Astrocyte (in vitro differentiated cells and primary cell): ENCODE results near the gene HMGCL. TPM values are rescaled to one million over a fixed set of nuclear protein-coding genes. Genes with fewer than 3 reads are reported as not detected.

Source experiments
- DNase-seq: peaks from one replicate; pipeline ENCODE4 v3.0.0-alpha.2; 2010; ENCODE audit warnings: low read depth
- FAIRE-seq: peaks from 2 replicates; lab custom pipeline; 2011; peaks lifted over from hg19 to GRCh38; lab: Jason Lieb, UNC
- H2AFZ ChIP-seq: 2 replicates; pipeline ENCODE4 v1.6.0; 2012; ENCODE audit warnings: low read depth, low read length, inconsistent platforms
- H3K27ac ChIP-seq: 2 replicates; pipeline ENCODE4 v1.5.1; 2011; ENCODE audit warnings: low read depth, low read length, inconsistent platforms
- H3K27me3 ChIP-seq: 2 replicates; pipeline ENCODE4 v1.6.0; 2011; ENCODE audit warnings: low read length, inconsistent platforms; ENCODE audit not compliant: insufficient read depth
- H3K36me3 ChIP-seq: 2 replicates; pipeline ENCODE4 v1.5.1; 2011; ENCODE audit warnings: low read length, inconsistent platforms; ENCODE audit not compliant: insufficient read depth
- H3K4me1 ChIP-seq: 2 replicates; pipeline ENCODE4 v1.5.1; 2011; ENCODE audit warnings: low read length, inconsistent platforms; ENCODE audit not compliant: insufficient read depth
- H3K4me2 ChIP-seq: 2 replicates; pipeline ENCODE4 v1.6.0; 2012; ENCODE audit warnings: low read length, inconsistent platforms
- H3K4me3 ChIP-seq: 2 replicates; pipeline ENCODE4 v1.5.1; 2011; ENCODE audit warnings: low read depth, mild to moderate bottlenecking, low read length, inconsistent platforms; ENCODE audit not compliant: insufficient read depth
- H3K79me2 ChIP-seq: 2 replicates; pipeline ENCODE4 v1.6.0; 2012; ENCODE audit warnings: mild to moderate bottlenecking, low read length, inconsistent platforms; ENCODE audit not compliant: insufficient read depth
- H3K9ac ChIP-seq: 2 replicates; pipeline ENCODE4 v1.6.0; 2012; ENCODE audit warnings: mild to moderate bottlenecking, low read length, inconsistent platforms
- H3K9me3 ChIP-seq: 2 replicates; pipeline ENCODE4 v1.5.1; 2012; ENCODE audit warnings: low read depth, mild to moderate bottlenecking, low read length, inconsistent platforms; ENCODE audit not compliant: insufficient read depth
- H4K20me1 ChIP-seq: 2 replicates; pipeline ENCODE4 v1.6.0; 2012; ENCODE audit warnings: low read length, inconsistent platforms; ENCODE audit not compliant: insufficient read depth
- H3K27ac Mint-ChIP-seq: one replicate; pipeline ENCODE4 v1.8.0; 2021; ENCODE audit warnings: mild to moderate bottlenecking, mixed read lengths; ENCODE audit not compliant: unreplicated experiment
- H3K27me3 Mint-ChIP-seq: one replicate; pipeline ENCODE4 v1.8.0; 2021; ENCODE audit warnings: low read depth, mixed read lengths; ENCODE audit not compliant: unreplicated experiment
- H3K36me3 Mint-ChIP-seq: one replicate; pipeline ENCODE4 v1.8.0; 2021; ENCODE audit warnings: low read depth, mixed read lengths; ENCODE audit not compliant: unreplicated experiment
- H3K4me1 Mint-ChIP-seq: one replicate; pipeline ENCODE4 v1.8.0; 2021; ENCODE audit warnings: low read depth, mixed read lengths; ENCODE audit not compliant: unreplicated experiment
- H3K4me3 Mint-ChIP-seq: one replicate; pipeline ENCODE4 v1.8.0; 2021; ENCODE audit warnings: mild to moderate bottlenecking, moderate library complexity, mixed read lengths; ENCODE audit not compliant: unreplicated experiment
- H3K9me3 Mint-ChIP-seq: one replicate; pipeline ENCODE4 v1.8.0; 2021; ENCODE audit warnings: mild to moderate bottlenecking, mixed read lengths; ENCODE audit not compliant: unreplicated experiment
- CTCF ChIP-seq: IDR thresholded peaks from 2 replicates; pipeline ENCODE4 v1.5.1; 2011; ENCODE audit warnings: low read depth, mild to moderate bottlenecking, inconsistent platforms, low read length, moderate library complexity; ENCODE audit not compliant: insufficient read depth
- EZH2 ChIP-seq: IDR thresholded peaks from 2 replicates; pipeline ENCODE4 v1.6.1; 2012; ENCODE audit warnings: mild to moderate bottlenecking, low read length, inconsistent platforms; ENCODE audit not compliant: insufficient read depth
- total RNA-seq: library from RNA; stranded (reverse); gene quantifications from 2 replicates; pipeline ENCODE4 v1.2.1, GENCODE V29; 2021

HMGCL gene
- total RNA-seq, 1 donor from 2014 or later = 17.1 TPM

- no peak overlapping the region for H3K27ac ChIP-seq
- peaks cover 11% of the 10 kb centered on the region for H3K36me3 ChIP-seq
- H3K4me3 ChIP-seq = no peak overlapping the region
- Mint-ChIP-seq H3K27ac (no peak overlapping the region), H3K4me1 (no peaks in the 10 kb centered on the region), H3K4me3 (no peak overlapping the region), H3K36me3 (peaks cover 4% of the 10 kb centered on the region), H3K27me3 (no peaks in the 10 kb centered on the region), H3K9me3 (no peaks in the 10 kb centered on the region)
- no peaks in the 10 kb centered on the region for H3K79me2 ChIP-seq
- H4K20me1 ChIP-seq = no peaks in the 10 kb centered on the region
- H3K9me3 ChIP-seq = no peaks in the 10 kb centered on the region
- DNase-seq (no peak), FAIRE-seq (no peak)
- no peak overlapping the region for H2AFZ ChIP-seq
- no peaks in the 10 kb centered on the region for H3K4me1 ChIP-seq
- no peaks in the 10 kb centered on the region for H3K27me3 ChIP-seq
- no peak overlapping the region for H3K4me2 ChIP-seq
- no peak overlapping the region for H3K9ac ChIP-seq
- TF ChIP-seq CTCF = no peak
- no peak for TF ChIP-seq EZH2
Measured at GRCh38 chr1:23817633-23818032, 7.6 kb downstream of the HMGCL start.

GRCh38 chr1:23816906-23817305 is 8.3 kb downstream of the HMGCL start:
- Histone ChIP-seq H4K20me1 (no peaks in the 10 kb centered on the region), H3K27ac (no peak overlapping the region), H3K79me2 (no peaks in the 10 kb centered on the region), H3K27me3 (no peaks in the 10 kb centered on the region), H3K9me3 (no peaks in the 10 kb centered on the region), H3K4me2 (no peak overlapping the region), H2AFZ (no peak overlapping the region), H3K36me3 (peaks cover 11% of the 10 kb centered on the region), H3K4me1 (no peaks in the 10 kb centered on the region), H3K9ac (no peak overlapping the region), H3K4me3 (no peak overlapping the region)
- TF ChIP-seq EZH2 (no peak), CTCF (no peak)
- Mint-ChIP-seq H3K4me1 (no peaks in the 10 kb centered on the region), H3K4me3 (no peak overlapping the region), H3K36me3 (peaks cover 8% of the 10 kb centered on the region), H3K27ac (no peak overlapping the region), H3K27me3 (peaks cover under 1% of the 10 kb centered on the region), H3K9me3 (no peaks in the 10 kb centered on the region)
- no peak for DNase-seq
- no peak for FAIRE-seq

GRCh38 chr1:23816361-23816760 is 8.9 kb downstream of the HMGCL start:
- Histone ChIP-seq H3K27me3 (no peaks in the 10 kb centered on the region), H4K20me1 (no peaks in the 10 kb centered on the region), H3K79me2 (no peaks in the 10 kb centered on the region), H3K4me3 (no peak overlapping the region), H3K9ac (no peak overlapping the region), H3K9me3 (no peaks in the 10 kb centered on the region), H3K36me3 (peaks cover 13% of the 10 kb centered on the region), H3K4me2 (no peak overlapping the region), H3K27ac (no peak overlapping the region), H2AFZ (no peak overlapping the region), H3K4me1 (no peaks in the 10 kb centered on the region)
- FAIRE-seq = no peak
- H3K4me3 Mint-ChIP-seq = no peak overlapping the region
- H3K27ac Mint-ChIP-seq = no peak overlapping the region
- H3K36me3 Mint-ChIP-seq = peaks cover 13% of the 10 kb centered on the region
- H3K27me3 Mint-ChIP-seq = peaks cover 4% of the 10 kb centered on the region
- no peak for DNase-seq
- no peaks in the 10 kb centered on the region for H3K9me3 Mint-ChIP-seq
- H3K4me1 Mint-ChIP-seq = no peaks in the 10 kb centered on the region
- TF ChIP-seq EZH2 (no peak), CTCF (no peak)
